CD14-positive monocyte (primary cell): ENCODE data around the gene CD44. TPM values are rescaled to one million over a fixed set of nuclear protein-coding genes. Genes with fewer than 3 reads are reported as not detected.

ENCODE experiments used
- DNase-seq, 3 donors: peaks; one replicate each; pipeline ENCODE4 v3.0.0-alpha.2; 2011 to 2022
- H2AFZ ChIP-seq: 2 replicates; pipeline ENCODE4 v1.6.0; 2012; ENCODE audit warnings: mild to moderate bottlenecking, low read depth, low read length, inconsistent platforms; ENCODE audit not compliant: insufficient read depth, poor library complexity, severe bottlenecking
- H3K27ac ChIP-seq, 2 donors: 1 replicate in 1 of 2; 2 replicates in 1 of 2; pipeline ENCODE4 v1.5.1; 2012 to 2013; ENCODE audit warnings: low read length in 2 of 2, control low read depth in 1 of 2, inconsistent platforms in 1 of 2, low read depth in 1 of 2, mild to moderate bottlenecking in 1 of 2
- H3K27me3 ChIP-seq, 2 donors: one replicate each; pipeline versions ENCODE4 v1.6.0 to v1.6.1; 2011 to 2013; ENCODE audit warnings: low read length in 2 of 2; ENCODE audit not compliant: control insufficient read depth in 2 of 2, insufficient read depth in 2 of 2
- H3K36me3 ChIP-seq, 2 donors: replicated peaks in 1 of 2; 1 replicate in 1 of 2; 2 replicates in 1 of 2; pipeline versions ENCODE4 v1.5.1 to v1.6.1; 2012 to 2013; ENCODE audit warnings: low read length in 2 of 2, control low read depth in 1 of 2, inconsistent platforms in 1 of 2, mild to moderate bottlenecking in 1 of 2; ENCODE audit not compliant: insufficient read depth in 2 of 2, control insufficient read depth in 1 of 2
- H3K4me1 ChIP-seq, 2 donors: 1 replicate in 1 of 2; 2 replicates in 1 of 2; pipeline versions ENCODE4 v1.5.1 to v1.6.1; 2012 to 2013; ENCODE audit warnings: low read length in 2 of 2, control low read depth in 1 of 2, inconsistent platforms in 1 of 2, mild to moderate bottlenecking in 1 of 2, moderate library complexity in 1 of 2; ENCODE audit not compliant: insufficient read depth in 2 of 2, control insufficient read depth in 1 of 2
- H3K4me2 ChIP-seq: replicated peaks from 2 replicates; pipeline ENCODE3; 2012; ENCODE audit warnings: low read length, moderate library complexity, mild to moderate bottlenecking; ENCODE audit not compliant: poor library complexity, severe bottlenecking; ENCODE audit errors: extremely low read depth
- H3K4me3 ChIP-seq, 3 experiments: fragments of 200-600 bp in 1 of 3; sonication (generic) in 1 of 3; replicated peaks in 1 of 3; 1 replicate in 2 of 3; 2 replicates in 1 of 3; pipeline ENCODE4 v1.5.1; 2011 to 2013; ENCODE audit warnings: low read length in 3 of 3, mild to moderate bottlenecking in 3 of 3, control low read depth in 2 of 3, low read depth in 2 of 3, inconsistent platforms in 1 of 3, moderate library complexity in 1 of 3
- H3K79me2 ChIP-seq: 2 replicates; pipeline ENCODE4 v1.6.0; 2012; ENCODE audit warnings: mild to moderate bottlenecking, control low read depth, inconsistent platforms, low read length, moderate library complexity; ENCODE audit not compliant: insufficient read depth
- H3K9ac ChIP-seq: 2 replicates; pipeline ENCODE4 v1.6.0; 2017; ENCODE audit warnings: low read length, mild to moderate bottlenecking; ENCODE audit not compliant: insufficient read depth, poor library complexity, severe bottlenecking
- H3K9me3 ChIP-seq, 2 donors: replicated peaks in 1 of 2; 1 replicate in 1 of 2; 2 replicates in 1 of 2; pipeline versions ENCODE4 v1.5.1 to v1.6.1; 2012 to 2013; ENCODE audit warnings: low read length in 2 of 2, control low read depth in 1 of 2; ENCODE audit not compliant: control insufficient read depth in 1 of 2, insufficient read depth in 1 of 2
- H4K20me1 ChIP-seq: 2 replicates; pipeline ENCODE4 v1.6.0; 2012; ENCODE audit warnings: mild to moderate bottlenecking, low read length, control low read depth, moderate library complexity; ENCODE audit not compliant: insufficient read depth
- H3K27ac Mint-ChIP-seq, 7 donors: one replicate each; pipeline ENCODE4 v1.8.0; 2020; ENCODE audit warnings: mild to moderate bottlenecking in 7 of 7, mixed read lengths in 7 of 7, moderate library complexity in 6 of 7, inconsistent platforms in 2 of 7
- H3K27me3 Mint-ChIP-seq, 3 donors: one replicate each; pipeline ENCODE4 v1.8.0; 2021 to 2022; ENCODE audit warnings: low read depth in 3 of 3, mild to moderate bottlenecking in 3 of 3, mixed read lengths in 3 of 3, moderate library complexity in 3 of 3, inconsistent platforms in 1 of 3
- H3K36me3 Mint-ChIP-seq, 2 donors: one replicate each; pipeline ENCODE4 v1.8.0; 2020; ENCODE audit warnings: mixed read lengths in 2 of 2, inconsistent platforms in 1 of 2, mild to moderate bottlenecking in 1 of 2
- H3K4me1 Mint-ChIP-seq: one replicate; pipeline ENCODE4 v1.8.0; 2020; ENCODE audit warnings: mild to moderate bottlenecking, mixed read lengths
- H3K4me3 Mint-ChIP-seq, 2 donors: one replicate each; pipeline ENCODE4 v1.8.0; 2020; ENCODE audit warnings: mild to moderate bottlenecking in 2 of 2, mixed read lengths in 2 of 2, moderate library complexity in 1 of 2
- H3K9me3 Mint-ChIP-seq, 7 donors: one replicate each; pipeline ENCODE4 v1.8.0; 2020 to 2022; ENCODE audit warnings: mixed read lengths in 7 of 7, mild to moderate bottlenecking in 6 of 7, moderate library complexity in 6 of 7, inconsistent platforms in 2 of 7
- WGBS: methylation state at CpG from one replicate; pipeline ENCODE4 v1.1.5; 2013; ENCODE audit warnings: missing lambda C conversion rate; ENCODE audit not compliant: insufficient coverage; 5-methylcytosine and 5-hydroxymethylcytosine counted together
- intact Hi-C, 2 donors: fragments of 100-400 bp; cut with micrococcal nuclease; formaldehyde crosslinking; loops; one replicate each; pipeline versions ENCODE4 v1.15.0 to v1.15.1; 2023
- polyA plus RNA-seq, 3 donors: library from polyadenylated mRNA; depleted of rRNA in 1 of 3; unstranded in 2 of 3; stranded (reverse) in 1 of 3; fragments of 300-500 nt in 2 of 3; fragments of >200 nt in 1 of 3; fragmentation: Illumina TruSeq in 2 of 3; gene quantifications; 1 replicate in 2 of 3; 2 replicates in 1 of 3; pipeline ENCODE4 v1.2.3, GENCODE V29; 2012 to 2021
- TF ChIP-seq, protein P1 (sequence below): fragments of 200-600 bp; IDR thresholded peaks from one replicate; pipeline ENCODE4 v1.8.0; 2022; ENCODE audit warnings: antibody characterized with exemption, mild to moderate bottlenecking

Gene CD44
- polyA plus RNA-seq, 3 donors: 415 to 866 (median 531) TPM

DNA sequence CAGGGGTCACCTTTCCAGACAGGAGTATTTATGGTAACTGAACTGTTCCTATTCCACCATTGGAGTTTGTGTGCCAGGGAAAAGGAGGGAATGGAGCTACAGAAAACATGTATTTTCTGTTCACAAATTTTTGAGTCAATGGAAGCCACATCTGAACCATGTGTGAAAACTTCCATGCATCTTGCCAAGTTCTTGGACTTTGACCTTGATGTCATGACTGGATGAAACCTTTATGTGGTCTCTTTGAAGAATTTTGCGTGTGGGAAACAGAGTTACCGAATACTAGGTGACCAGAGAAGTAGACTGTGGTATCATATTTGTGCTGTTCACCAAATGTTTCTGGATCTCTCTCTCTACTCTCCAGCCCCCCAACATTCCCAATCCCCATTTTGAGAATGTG, 104.8 kb downstream of the CD44 start:
- H3K4me2 ChIP-seq: no peak overlapping the region
- Mint-ChIP-seq H3K27me3 (peaks cover 0 to 3% (median 0%) of the 10 kb centered on the region in 3 donors), H3K4me1 (peaks cover 13% of the 10 kb centered on the region), H3K9me3 (peaks cover 0 to 11% (median 3%) of the 10 kb centered on the region in 7 donors), H3K36me3 (no peaks in the 10 kb centered on the region), H3K27ac (no peak overlapping the region), H3K4me3 (no peak overlapping the region)
- no peak overlapping the region for H2AFZ ChIP-seq
- H3K4me3 ChIP-seq: no peak overlapping the region
- TF ChIP-seq, protein P1, sequence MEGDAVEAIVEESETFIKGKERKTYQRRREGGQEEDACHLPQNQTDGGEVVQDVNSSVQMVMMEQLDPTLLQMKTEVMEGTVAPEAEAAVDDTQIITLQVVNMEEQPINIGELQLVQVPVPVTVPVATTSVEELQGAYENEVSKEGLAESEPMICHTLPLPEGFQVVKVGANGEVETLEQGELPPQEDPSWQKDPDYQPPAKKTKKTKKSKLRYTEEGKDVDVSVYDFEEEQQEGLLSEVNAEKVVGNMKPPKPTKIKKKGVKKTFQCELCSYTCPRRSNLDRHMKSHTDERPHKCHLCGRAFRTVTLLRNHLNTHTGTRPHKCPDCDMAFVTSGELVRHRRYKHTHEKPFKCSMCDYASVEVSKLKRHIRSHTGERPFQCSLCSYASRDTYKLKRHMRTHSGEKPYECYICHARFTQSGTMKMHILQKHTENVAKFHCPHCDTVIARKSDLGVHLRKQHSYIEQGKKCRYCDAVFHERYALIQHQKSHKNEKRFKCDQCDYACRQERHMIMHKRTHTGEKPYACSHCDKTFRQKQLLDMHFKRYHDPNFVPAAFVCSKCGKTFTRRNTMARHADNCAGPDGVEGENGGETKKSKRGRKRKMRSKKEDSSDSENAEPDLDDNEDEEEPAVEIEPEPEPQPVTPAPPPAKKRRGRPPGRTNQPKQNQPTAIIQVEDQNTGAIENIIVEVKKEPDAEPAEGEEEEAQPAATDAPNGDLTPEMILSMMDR: no peak
- H3K79me2 ChIP-seq: no peaks in the 10 kb centered on the region
- H4K20me1 ChIP-seq: no peaks in the 10 kb centered on the region
- no peak overlapping the region for H3K27ac ChIP-seq
- H3K27me3 ChIP-seq: no peaks in the 10 kb centered on the region
- H3K4me1 ChIP-seq: peaks cover 9 to 12% of the 10 kb centered on the region in 2 donors
- H3K36me3 ChIP-seq: no peaks in the 10 kb centered on the region
- no peak overlapping the region for H3K9ac ChIP-seq
- no CpG with 5 or more reads among the region's 2 CpGs for WGBS
- DNase-seq: no peak
- intact Hi-C loops: loop anchor here in 1 of 2 donors (10.0 kb wide), 1 partner anchor 51 kb away; no protein-coding TSS in a partner anchor
- peaks cover 0 to 10% of the 10 kb centered on the region in 2 donors for H3K9me3 ChIP-seq

DNA sequence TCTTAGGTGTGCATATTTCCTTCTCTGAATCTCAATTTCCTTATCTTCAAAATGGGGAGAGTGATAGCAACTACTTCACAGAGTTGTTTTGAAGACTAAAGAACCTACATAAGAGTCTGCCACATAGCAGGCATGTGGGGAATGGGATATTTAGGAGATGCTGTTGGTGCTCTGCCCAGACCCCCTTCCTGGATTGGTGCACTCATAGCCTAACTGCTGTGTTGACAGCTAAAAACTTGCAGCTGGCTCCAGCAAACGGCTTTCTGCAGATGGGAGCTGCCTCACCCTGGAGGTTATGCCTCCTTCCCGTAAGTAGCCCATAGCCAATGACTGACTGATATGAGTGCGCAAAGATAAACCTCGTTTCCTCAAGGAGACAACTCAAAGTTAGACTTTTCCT, 106.1 kb downstream of the CD44 start:
- H3K4me1 Mint-ChIP-seq: peaks cover 3% of the 10 kb centered on the region
- 96% methylated on average over 4 of the region's 4 CpGs for WGBS
- no peak overlapping the region for H3K4me3 Mint-ChIP-seq

More for the DNA sequence above, 106.1 kb downstream of the CD44 start:
- H3K36me3 Mint-ChIP-seq: no peaks in the 10 kb centered on the region
- peaks cover 0 to 3% (median 0%) of the 10 kb centered on the region in 3 donors for H3K27me3 Mint-ChIP-seq
- Histone ChIP-seq H3K36me3 (no peaks in the 10 kb centered on the region), H3K9me3 (peaks cover 0 to 10% of the 10 kb centered on the region in 2 donors), H4K20me1 (no peaks in the 10 kb centered on the region), H3K4me2 (no peak overlapping the region), H3K27ac (no peak overlapping the region), H3K4me1 (peaks cover under 1% of the 10 kb centered on the region in 2 donors), H3K79me2 (no peaks in the 10 kb centered on the region), H3K4me3 (no peak overlapping the region), H3K27me3 (no peaks in the 10 kb centered on the region), H3K9ac (no peak overlapping the region), H2AFZ (no peak overlapping the region)
- peaks cover 0 to 11% (median 3%) of the 10 kb centered on the region in 7 donors for H3K9me3 Mint-ChIP-seq
- H3K27ac Mint-ChIP-seq: no peak overlapping the region
- TF ChIP-seq, protein P1: no peak
- no peak for DNase-seq
- intact Hi-C loops: loop anchor here in 1 of 2 donors (10.0 kb wide), 1 partner anchor 50 kb away; no protein-coding TSS in a partner anchor
